Lower lobe of right lung (tissue), 2 donors: ENCODE data around the gene RASL11A. TPM values are rescaled to one million over a fixed set of nuclear protein-coding genes. Genes with fewer than 3 reads are reported as not detected.
"Not testable (repeated sequence)": the region's sequence is repeated elsewhere in the genome, so short reads cannot be mapped to it uniquely, and the experiment has no call there.

Source experiments
- ATAC-seq, 2 donors: fragments of 200-7000 bp; cut with Tn5 transposase; one replicate each; pipeline ENCODE4 v1.9.1; 2020 to 2022; ENCODE audit warnings: mild to moderate bottlenecking in 2 of 2, moderate library complexity in 2 of 2
- DNase-seq: peaks from one replicate; pipeline ENCODE4 v3.0.0-alpha.2; 2020
- H3K27ac ChIP-seq: fragments of 200-600 bp; one replicate; pipeline ENCODE4 v1.8.0; 2022
- H3K27me3 ChIP-seq: fragments of 200-600 bp; one replicate; pipeline ENCODE4 v1.8.0; 2022; ENCODE audit warnings: low read depth
- H3K36me3 ChIP-seq: fragments of 200-600 bp; one replicate; pipeline ENCODE4 v1.8.0; 2022; ENCODE audit warnings: mild to moderate bottlenecking
- H3K4me1 ChIP-seq: fragments of 200-600 bp; one replicate; pipeline ENCODE4 v1.8.0; 2022
- H3K4me3 ChIP-seq: fragments of 200-600 bp; one replicate; pipeline ENCODE4 v1.8.0; 2022; ENCODE audit warnings: mild to moderate bottlenecking
- H3K9me3 ChIP-seq: fragments of 200-600 bp; one replicate; pipeline ENCODE4 v1.8.0; 2022
- intact Hi-C: fragments of 100-400 bp; cut with DNase I; formaldehyde crosslinking; loops from one replicate; pipeline ENCODE4 v1.11.0; 2022
- total RNA-seq: library from RNA; stranded (reverse); fragmentation: NEBNext Ultra II Directional; extraction: Animal tissue kit (Norgen Biotek cat#: 25700); gene quantifications from one replicate; pipeline ENCODE4 v1.2.1, GENCODE V29; 2021
- TF ChIP-seq, protein P1 (sequence below): fragments of 200-600 bp; IDR thresholded peaks from one replicate; pipeline ENCODE4 v1.8.0; 2022; ENCODE audit warnings: antibody characterized with exemption, mild to moderate bottlenecking
- donor health status: DM: no; HTN: yes; CAD: no; lungs with severe emphysema.

RASL11A gene
- total RNA-seq, 1 donor from 2014 or later, result 20.6 TPM

DNA sequence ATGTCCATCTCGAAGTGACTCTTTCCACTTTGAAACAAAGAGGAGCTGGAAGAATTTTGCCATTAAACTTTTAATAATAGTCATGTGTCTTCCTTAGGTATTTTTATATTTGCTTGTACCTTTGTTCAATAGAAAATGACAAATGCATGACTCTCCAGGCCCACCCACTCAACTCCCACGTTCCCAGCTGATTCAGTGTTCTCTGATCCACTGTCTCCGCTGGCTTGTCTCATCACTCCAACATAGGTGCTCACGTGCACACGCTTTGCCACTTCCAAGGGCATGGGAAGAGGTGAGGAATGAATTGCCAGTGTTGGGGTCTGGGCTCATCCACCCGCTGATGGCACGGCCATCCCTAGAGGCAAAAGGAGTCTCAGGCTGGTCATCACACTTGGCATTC is 24.5 kb downstream of the RASL11A start:
- H3K36me3 ChIP-seq, result no peaks in the 10 kb centered on the region
- intact Hi-C loops, result no loop called here
- ATAC-seq (no peak), DNase-seq (no peak)
- H3K4me3 ChIP-seq, result no peak overlapping the region
- TF ChIP-seq, protein P1, sequence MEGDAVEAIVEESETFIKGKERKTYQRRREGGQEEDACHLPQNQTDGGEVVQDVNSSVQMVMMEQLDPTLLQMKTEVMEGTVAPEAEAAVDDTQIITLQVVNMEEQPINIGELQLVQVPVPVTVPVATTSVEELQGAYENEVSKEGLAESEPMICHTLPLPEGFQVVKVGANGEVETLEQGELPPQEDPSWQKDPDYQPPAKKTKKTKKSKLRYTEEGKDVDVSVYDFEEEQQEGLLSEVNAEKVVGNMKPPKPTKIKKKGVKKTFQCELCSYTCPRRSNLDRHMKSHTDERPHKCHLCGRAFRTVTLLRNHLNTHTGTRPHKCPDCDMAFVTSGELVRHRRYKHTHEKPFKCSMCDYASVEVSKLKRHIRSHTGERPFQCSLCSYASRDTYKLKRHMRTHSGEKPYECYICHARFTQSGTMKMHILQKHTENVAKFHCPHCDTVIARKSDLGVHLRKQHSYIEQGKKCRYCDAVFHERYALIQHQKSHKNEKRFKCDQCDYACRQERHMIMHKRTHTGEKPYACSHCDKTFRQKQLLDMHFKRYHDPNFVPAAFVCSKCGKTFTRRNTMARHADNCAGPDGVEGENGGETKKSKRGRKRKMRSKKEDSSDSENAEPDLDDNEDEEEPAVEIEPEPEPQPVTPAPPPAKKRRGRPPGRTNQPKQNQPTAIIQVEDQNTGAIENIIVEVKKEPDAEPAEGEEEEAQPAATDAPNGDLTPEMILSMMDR, result no peak
- H3K27ac ChIP-seq, result no peak overlapping the region
- no peaks in the 10 kb centered on the region for H3K27me3 ChIP-seq
- H3K9me3 ChIP-seq, result no peaks in the 10 kb centered on the region
- no peaks in the 10 kb centered on the region for H3K4me1 ChIP-seq

DNA sequence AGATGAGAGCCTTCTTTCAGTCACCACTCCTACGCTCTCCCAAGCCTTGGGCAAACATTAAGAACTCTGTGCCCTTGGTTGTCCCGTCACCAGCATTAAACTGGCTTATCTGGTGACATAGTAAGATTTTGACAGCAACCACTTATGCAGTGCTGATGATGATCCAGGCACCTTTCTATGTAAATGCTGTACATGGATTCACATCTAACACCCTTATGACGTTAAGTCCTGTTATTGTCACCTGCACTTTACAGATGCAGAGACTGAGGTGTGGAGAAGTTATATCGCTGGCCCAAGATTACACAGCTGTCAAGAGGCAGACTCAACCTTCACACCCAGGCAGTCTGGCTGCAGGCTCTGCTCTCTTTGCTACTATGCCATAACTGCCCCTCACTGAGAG is 25.0 kb downstream of the RASL11A start:
- no peaks in the 10 kb centered on the region for H3K27me3 ChIP-seq
- TF ChIP-seq, protein P1, result no peak
- intact Hi-C loops, result no loop called here
- no peak for ATAC-seq
- no peaks in the 10 kb centered on the region for H3K9me3 ChIP-seq
- no peak overlapping the region for H3K27ac ChIP-seq
- no peak overlapping the region for H3K4me3 ChIP-seq
- H3K4me1 ChIP-seq, result no peaks in the 10 kb centered on the region
- no peak for DNase-seq
- no peaks in the 10 kb centered on the region for H3K36me3 ChIP-seq

DNA sequence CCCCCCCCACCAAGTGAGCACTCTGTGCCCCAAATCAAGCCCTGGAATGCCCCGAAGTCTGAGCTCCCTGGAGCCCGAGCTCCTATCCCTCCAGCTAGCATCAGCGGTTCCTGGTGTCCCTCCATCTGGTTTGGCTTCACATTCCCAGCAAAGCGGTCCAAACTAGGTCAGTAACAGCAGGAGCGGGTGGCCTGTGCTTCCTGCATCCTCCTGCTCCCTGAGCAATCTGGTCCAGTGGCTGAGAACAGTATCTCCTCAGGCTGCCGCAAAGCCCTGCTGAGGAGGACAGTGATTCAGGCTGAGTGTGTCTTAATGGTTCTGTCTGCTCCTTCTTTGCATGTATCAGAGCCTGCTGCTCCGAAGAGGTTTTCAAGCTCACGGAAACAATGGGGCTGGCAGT is 25.9 kb downstream of the RASL11A start:
- H3K27me3 ChIP-seq, result no peaks in the 10 kb centered on the region
- DNase-seq, result no peak
- TF ChIP-seq, protein P1, result no peak
- no peak overlapping the region for H3K4me3 ChIP-seq
- H3K4me1 ChIP-seq, result no peaks in the 10 kb centered on the region
- ATAC-seq, result no peak
- intact Hi-C loops, result no loop called here
- H3K9me3 ChIP-seq, result no peaks in the 10 kb centered on the region
- H3K27ac ChIP-seq, result no peak overlapping the region
- H3K36me3 ChIP-seq, result no peaks in the 10 kb centered on the region

DNA sequence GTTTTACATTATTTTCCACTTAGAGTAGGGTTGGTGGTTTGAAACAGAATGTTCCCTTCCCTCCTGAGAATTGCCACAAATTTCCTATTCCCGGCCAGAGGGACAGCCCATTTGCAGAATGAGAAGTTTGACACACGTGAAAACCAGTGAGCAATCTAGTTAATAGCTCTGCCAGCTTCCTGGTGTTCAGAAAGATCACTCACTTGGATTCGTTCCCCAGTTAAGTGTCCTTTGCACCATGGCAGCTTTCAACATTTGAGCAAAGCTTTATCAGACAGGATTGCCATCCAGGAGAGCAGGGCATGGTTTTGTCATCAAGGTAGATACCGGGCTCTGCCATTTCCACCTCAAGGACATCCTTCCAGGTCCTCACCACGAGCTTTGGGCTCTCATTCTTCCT is 28.2 kb downstream of the RASL11A start:
- H3K27me3 ChIP-seq, result no peaks in the 10 kb centered on the region
- H3K9me3 ChIP-seq, result no peaks in the 10 kb centered on the region
- H3K27ac ChIP-seq, result no peak overlapping the region
- ATAC-seq (peak in 1 of 2 donors; percentile 54), DNase-seq (no peak)
- no peak overlapping the region for H3K4me3 ChIP-seq
- no peaks in the 10 kb centered on the region for H3K36me3 ChIP-seq
- no peaks in the 10 kb centered on the region for H3K4me1 ChIP-seq
- intact Hi-C loops, result no loop called here
- TF ChIP-seq, protein P1, result no peak

DNA sequence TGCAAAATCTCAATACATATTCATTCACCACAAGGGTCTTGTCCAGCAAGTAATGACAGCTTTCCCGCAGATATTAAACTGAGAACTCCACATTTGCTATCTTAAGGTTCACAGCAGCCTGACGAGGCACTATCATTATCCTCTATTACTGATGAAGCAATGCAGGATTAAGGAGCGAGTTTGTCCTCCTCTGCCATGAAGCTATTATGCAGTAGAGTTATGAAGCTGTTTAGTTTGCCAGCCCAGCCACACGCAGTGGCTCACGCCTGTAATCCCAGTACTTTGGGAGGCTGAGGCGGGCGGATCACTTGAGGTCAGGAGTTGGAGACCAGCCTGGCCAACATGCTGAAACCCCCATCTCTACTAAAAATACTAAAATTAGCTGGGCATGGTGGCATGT is 29.8 kb downstream of the RASL11A start:
- DNase-seq, ATAC-seq, H3K4me1 ChIP-seq, H3K27me3 ChIP-seq, H3K27ac ChIP-seq, H3K4me3 ChIP-seq, H3K36me3 ChIP-seq, H3K9me3 ChIP-seq, intact Hi-C loops: not testable (repeated sequence)

DNA sequence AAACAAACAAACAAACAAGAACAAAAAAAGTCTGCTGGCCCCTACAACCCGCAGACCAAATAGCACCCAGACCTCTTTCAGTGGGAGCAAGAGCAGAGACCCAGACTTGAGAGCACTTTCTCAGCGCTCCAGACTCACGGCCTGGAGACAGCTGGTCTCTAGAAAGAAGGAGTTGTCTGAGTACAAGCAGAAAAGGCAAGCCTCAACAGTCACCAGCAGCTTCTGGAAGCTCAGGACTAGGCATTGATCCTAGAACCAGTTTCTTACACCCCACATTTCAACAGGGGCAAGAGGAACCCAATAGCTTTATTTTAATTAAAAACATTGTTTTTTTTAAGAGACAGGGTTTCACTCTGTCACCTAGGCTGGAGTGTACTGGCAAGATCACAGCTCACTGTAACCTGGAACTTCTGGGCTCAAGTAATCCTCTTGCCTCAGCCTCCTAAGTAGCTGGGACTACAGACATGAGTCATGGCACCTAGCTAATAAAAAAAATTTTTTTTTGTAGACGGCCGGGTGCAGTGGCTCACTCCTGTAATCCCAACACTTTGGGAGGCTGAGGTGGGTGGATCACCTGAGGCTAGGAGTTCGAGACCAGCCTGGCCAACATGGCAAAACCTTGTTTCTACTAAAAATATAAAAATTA is 30.4 kb downstream of the RASL11A start:
- no peak for ATAC-seq
- H3K4me3 ChIP-seq, result no peak overlapping the region
- TF ChIP-seq, protein P1, result no peak
- H3K27me3 ChIP-seq, result no peaks in the 10 kb centered on the region
- no peak overlapping the region for H3K27ac ChIP-seq
- no peaks in the 10 kb centered on the region for H3K4me1 ChIP-seq
- intact Hi-C loops, result no loop called here
- no peak for DNase-seq
- H3K36me3 ChIP-seq, result no peaks in the 10 kb centered on the region
- H3K9me3 ChIP-seq, result no peaks in the 10 kb centered on the region
